ENCODE data around the gene SMARCE1. TPM values are rescaled to one million over a fixed set of nuclear protein-coding genes. Genes with fewer than 3 reads are reported as not detected.

SMARCE1 gene
- total RNA-seq, 1 experiment from 2014 or later: 57.9 TPM

DNA sequence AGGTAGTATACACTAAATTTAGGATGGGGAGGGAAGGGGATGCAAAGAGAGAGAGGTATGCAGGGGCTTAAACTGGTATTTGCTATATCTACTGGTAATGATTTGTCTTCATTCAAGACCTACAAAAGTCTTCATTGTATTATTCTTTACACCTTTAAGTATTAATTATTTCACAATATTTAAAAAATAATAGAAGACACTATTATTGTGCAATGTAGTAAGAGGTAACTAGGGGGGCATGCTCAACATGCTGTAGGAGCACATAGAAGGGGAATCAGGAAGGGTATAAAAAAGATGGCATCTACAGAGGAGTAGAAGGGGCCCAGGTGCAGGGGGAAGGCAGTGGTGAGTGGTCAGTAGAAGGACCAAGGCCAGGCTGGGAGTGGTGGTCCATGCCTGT lies 67.5 kb downstream of the SMARCE1 start:
- H3K9me3 ChIP-seq (ENCODE audit: low read length): no peaks in the 10 kb centered on the region
- H3K27me3 ChIP-seq (ENCODE audit: low read length): no peaks in the 10 kb centered on the region
- no peaks in the 10 kb centered on the region for H4K20me1 ChIP-seq (ENCODE audit: low read length)
- ATAC-seq: no peak
- no peak overlapping the region for H2AFZ ChIP-seq (ENCODE audit: low read length)
- TF ChIP-seq EZH2 (IDR thresholded peaks at IDR 0.05; ENCODE audit: low read length, unreplicated experiment) (no peak), EZH2phosphoT487 (IDR thresholded peaks at IDR 0.05; ENCODE audit: borderline replicate concordance, low read length) (no peak)
- TF ChIP-seq, protein P1, sequence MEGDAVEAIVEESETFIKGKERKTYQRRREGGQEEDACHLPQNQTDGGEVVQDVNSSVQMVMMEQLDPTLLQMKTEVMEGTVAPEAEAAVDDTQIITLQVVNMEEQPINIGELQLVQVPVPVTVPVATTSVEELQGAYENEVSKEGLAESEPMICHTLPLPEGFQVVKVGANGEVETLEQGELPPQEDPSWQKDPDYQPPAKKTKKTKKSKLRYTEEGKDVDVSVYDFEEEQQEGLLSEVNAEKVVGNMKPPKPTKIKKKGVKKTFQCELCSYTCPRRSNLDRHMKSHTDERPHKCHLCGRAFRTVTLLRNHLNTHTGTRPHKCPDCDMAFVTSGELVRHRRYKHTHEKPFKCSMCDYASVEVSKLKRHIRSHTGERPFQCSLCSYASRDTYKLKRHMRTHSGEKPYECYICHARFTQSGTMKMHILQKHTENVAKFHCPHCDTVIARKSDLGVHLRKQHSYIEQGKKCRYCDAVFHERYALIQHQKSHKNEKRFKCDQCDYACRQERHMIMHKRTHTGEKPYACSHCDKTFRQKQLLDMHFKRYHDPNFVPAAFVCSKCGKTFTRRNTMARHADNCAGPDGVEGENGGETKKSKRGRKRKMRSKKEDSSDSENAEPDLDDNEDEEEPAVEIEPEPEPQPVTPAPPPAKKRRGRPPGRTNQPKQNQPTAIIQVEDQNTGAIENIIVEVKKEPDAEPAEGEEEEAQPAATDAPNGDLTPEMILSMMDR (conservative IDR thresholded peaks at IDR 0.05; ENCODE audit: low read depth, low read length): no peak
- ChIA-PET CTCF (no interaction called here), POLR2A (ENCODE audit: unreplicated experiment) (no interaction called here)
- BruUV-seq (replicated peaks): no TSS peak
- no peaks in the 10 kb centered on the region for H3K4me1 ChIP-seq (ENCODE audit: insufficient read depth, low read length)
- no peak overlapping the region for H3K9ac ChIP-seq (ENCODE audit: low read length)
- no peaks in the 10 kb centered on the region for H3K79me2 ChIP-seq (ENCODE audit: low read length)
- H3K4me2 ChIP-seq (ENCODE audit: low read length): no peak overlapping the region
- no peaks in the 10 kb centered on the region for H3K36me3 ChIP-seq (ENCODE audit: low read depth, low read length)
- DNase-seq: no peak
- no peak overlapping the region for H3K4me3 ChIP-seq (ENCODE audit: low read length)
- intact Hi-C loops (cut with micrococcal nuclease): no loop called here
- no peaks in the 10 kb centered on the region for H3K9me2 ChIP-seq (replicated peaks; ENCODE audit: low read length)
- no peaks in the 10 kb centered on the region for H3F3A ChIP-seq (ENCODE audit: low read length, unreplicated experiment)
- H3K27ac ChIP-seq (ENCODE audit: low read length): no peak overlapping the region

- CTCF ChIA-PET: no interaction called here
- H3K27me3 ChIP-seq (ENCODE audit: low read length): no peaks in the 10 kb centered on the region
- H3K79me2 ChIP-seq (ENCODE audit: low read length): no peaks in the 10 kb centered on the region
- POLR2A ChIA-PET (ENCODE audit: unreplicated experiment): no interaction called here
- intact Hi-C loops (cut with micrococcal nuclease): no loop called here
- no peaks in the 10 kb centered on the region for H3K9me2 ChIP-seq (replicated peaks; ENCODE audit: low read length)
- no peak overlapping the region for H3K9ac ChIP-seq (ENCODE audit: low read length)
- ATAC-seq (no peak), DNase-seq (no peak)
- TF ChIP-seq, protein P1 (conservative IDR thresholded peaks at IDR 0.05; ENCODE audit: low read depth, low read length): no peak
- no peak for TF ChIP-seq EZH2phosphoT487 (IDR thresholded peaks at IDR 0.05; ENCODE audit: borderline replicate concordance, low read length)
- no peak for TF ChIP-seq EZH2 (IDR thresholded peaks at IDR 0.05; ENCODE audit: low read length, unreplicated experiment)
- H3K4me3 ChIP-seq (ENCODE audit: low read length): no peak overlapping the region
- no peaks in the 10 kb centered on the region for H4K20me1 ChIP-seq (ENCODE audit: low read length)
- H3K27ac ChIP-seq (ENCODE audit: low read length): no peak overlapping the region
- no peak overlapping the region for H3K4me2 ChIP-seq (ENCODE audit: low read length)
- no peaks in the 10 kb centered on the region for H3F3A ChIP-seq (ENCODE audit: low read length, unreplicated experiment)
- no peaks in the 10 kb centered on the region for H3K4me1 ChIP-seq (ENCODE audit: insufficient read depth, low read length)
- BruUV-seq (replicated peaks): no TSS peak
- H2AFZ ChIP-seq (ENCODE audit: low read length): no peak overlapping the region
- no peaks in the 10 kb centered on the region for H3K36me3 ChIP-seq (ENCODE audit: low read depth, low read length)
- H3K9me3 ChIP-seq (ENCODE audit: low read length): no peaks in the 10 kb centered on the region
These were observed 68.1 kb downstream of the SMARCE1 start for GRCh38 chr17:40579471-40579870.

GRCh38 chr17:40577611-40578065 lies 70.0 kb downstream of the SMARCE1 start:
- BruUV-seq (replicated peaks): no TSS peak
- DNase-seq (no peak), ATAC-seq (no peak)
- no peaks in the 10 kb centered on the region for H3F3A ChIP-seq (ENCODE audit: low read length, unreplicated experiment)
- intact Hi-C loops (cut with micrococcal nuclease): no loop called here
- ChIA-PET CTCF (no interaction called here), POLR2A (ENCODE audit: unreplicated experiment) (no interaction called here)
- H3K4me3 ChIP-seq (ENCODE audit: low read length): no peak overlapping the region
- H3K9me2 ChIP-seq (replicated peaks; ENCODE audit: low read length): no peaks in the 10 kb centered on the region
- H3K9me3 ChIP-seq (ENCODE audit: low read length): no peaks in the 10 kb centered on the region
- H3K4me2 ChIP-seq (ENCODE audit: low read length): no peak overlapping the region
- H3K36me3 ChIP-seq (ENCODE audit: low read depth, low read length): no peaks in the 10 kb centered on the region
- H3K79me2 ChIP-seq (ENCODE audit: low read length): no peaks in the 10 kb centered on the region
- H4K20me1 ChIP-seq (ENCODE audit: low read length): no peaks in the 10 kb centered on the region
- TF ChIP-seq, protein P1 (conservative IDR thresholded peaks at IDR 0.05; ENCODE audit: low read depth, low read length): no peak
- H3K27me3 ChIP-seq (ENCODE audit: low read length): no peaks in the 10 kb centered on the region
- no peaks in the 10 kb centered on the region for H3K4me1 ChIP-seq (ENCODE audit: insufficient read depth, low read length)
- no peak overlapping the region for H3K27ac ChIP-seq (ENCODE audit: low read length)
- no peak overlapping the region for H2AFZ ChIP-seq (ENCODE audit: low read length)
- no peak overlapping the region for H3K9ac ChIP-seq (ENCODE audit: low read length)
